Stimulated activated CD4-positive, alpha-beta T cell treated with anti-CD3 and anti-CD28 coated beads, Interleukin-12 subunit alpha, Interleukin-12 subunit beta, amount 100 ng/mL, for 4 hours (primary cell): Measurements from ENCODE around the gene TFPI.
"Not testable (repeated sequence)": the region's sequence is repeated elsewhere in the genome, so short reads cannot be mapped to it uniquely, and the experiment has no call there.

ENCODE experiments used
- DNase-seq: peaks from one replicate; pipeline ENCODE4 v3.0.0-alpha.2; 2020

Gene TFPI

GRCh38 chr2:187554011-187554703, at the start of gene TFPI:
TFPI (minus strand) TSS chr2:187554435; CDS start chr2:187503768, 50,667 bp downstream.
- DNase-seq, result no peak

- no peak for DNase-seq
These were observed 40.6 kb upstream of the TFPI start for GRCh38 chr2:187594801-187595200.

GRCh38 chr2:187593697-187594096, 39.5 kb upstream of the TFPI start:
- no peak for DNase-seq

- DNase-seq, result no peak
These were observed 38.9 kb upstream of the TFPI start for GRCh38 chr2:187593098-187593497.

GRCh38 chr2:187590175-187590574, 35.9 kb upstream of the TFPI start:
- no peak for DNase-seq

- DNase-seq, result no peak
These were observed 31.9 kb upstream of the TFPI start for GRCh38 chr2:187586011-187586641.

- no peak for DNase-seq
These were observed 27.1 kb upstream of the TFPI start for GRCh38 chr2:187581125-187581896.

- DNase-seq, result no peak
These were observed 26.4 kb upstream of the TFPI start for GRCh38 chr2:187580462-187581124.

- DNase-seq, result no peak
These were observed 23.1 kb upstream of the TFPI start for GRCh38 chr2:187577310-187577709.

GRCh38 chr2:187576906-187577305, 22.7 kb upstream of the TFPI start:
- DNase-seq, result no peak

- no peak for DNase-seq
These were observed 21.5 kb upstream of the TFPI start for GRCh38 chr2:187575751-187576067.

- DNase-seq, result no peak
These were observed 20.9 kb upstream of the TFPI start for GRCh38 chr2:187574969-187575750.

GRCh38 chr2:187573722-187574121, 19.5 kb upstream of the TFPI start:
- DNase-seq, result no peak

- DNase-seq, result not testable (repeated sequence)
These were observed 17.8 kb upstream of the TFPI start for GRCh38 chr2:187571996-187572395.

- no peak for DNase-seq
These were observed 15.3 kb upstream of the TFPI start for GRCh38 chr2:187569571-187569970.

GRCh38 chr2:187569042-187569441, 14.8 kb upstream of the TFPI start:
- no peak for DNase-seq

- no peak for DNase-seq
These were observed 12.9 kb upstream of the TFPI start for GRCh38 chr2:187567126-187567525.

- DNase-seq, result no peak
These were observed 12.5 kb upstream of the TFPI start for GRCh38 chr2:187566712-187567111.

GRCh38 chr2:187566266-187566665, 12.0 kb upstream of the TFPI start:
- no peak for DNase-seq

- not testable (repeated sequence) for DNase-seq
These were observed 11.4 kb upstream of the TFPI start for GRCh38 chr2:187565618-187566017.

GRCh38 chr2:187556493-187556892, 2.3 kb upstream of the TFPI start:
- not testable (repeated sequence) for DNase-seq

GRCh38 chr2:187554704-187555082, 458 bp upstream of the TFPI start:
- DNase-seq, result no peak
